HCT116 (cell line): ENCODE measurements around the gene CEP112. TPM values are rescaled to one million over a fixed set of nuclear protein-coding genes. Genes with fewer than 3 reads are reported as not detected.

Experiments
- ATAC-seq: fragments of 200-7000 bp; cut with Tn5 transposase; 2 replicates; pipeline ENCODE4 v1.9.1; 2020; ENCODE audit warnings: mild to moderate bottlenecking, moderate library complexity
- BruUV-seq: library from RNA; stranded (reverse); fragments of 400-500 nt; replicated peaks from 2 replicates; lab custom pipeline; 2021; lab: Mats Ljungman, UMichigan
- CTCF ChIA-PET: fragments of 300-600 bp; sonication (Branson Sonifier 250); formaldehyde crosslinking; loops from one replicate; lab custom pipeline; 2021; ENCODE audit warnings: antibody characterized with exemption; lab: Charles Lee
- POLR2A ChIA-PET: fragments of 300-600, 350-600 bp; sonication (Branson Sonifier 250); formaldehyde crosslinking; loops from one replicate; lab custom pipeline; 2021; ENCODE audit warnings: antibody characterized with exemption; lab: Charles Lee
- RAD21 ChIA-PET, 2 experiments: fragments of 300-600 bp; sonication (Branson Sonifier 250); formaldehyde crosslinking; loops; one replicate each; lab custom pipeline; 2023; ENCODE audit warnings: low total read pairs in 2 of 2; ENCODE audit not compliant: uncharacterized antibody in 2 of 2, unreplicated experiment in 2 of 2, low non-redundant PET in 1 of 2; lab: Charles Lee
- DNase-seq: peaks from one replicate; pipeline ENCODE4 v3.0.0-alpha.2; 2010; ENCODE audit warnings: low read depth, low spot score
- H2AFZ ChIP-seq: fragments of 200-600 bp; shearing (Covaris generic), sonication (generic); 2 replicates; pipeline ENCODE4 v1.6.1; 2017; ENCODE audit warnings: low read depth, mixed run types, mixed read lengths, antibody characterized with exemption, low read length; ENCODE audit not compliant: poor library complexity, severe bottlenecking
- H3K27ac ChIP-seq: 2 replicates; pipeline ENCODE4 v1.5.1; 2012; ENCODE audit warnings: low read depth, low read length
- H3K27me3 ChIP-seq: fragments of 200-600 bp; sonication (generic); 2 replicates; pipeline ENCODE4 v1.6.1; 2016; ENCODE audit warnings: mixed run types, low read length, mixed read lengths; ENCODE audit not compliant: insufficient read depth
- H3K36me3 ChIP-seq, 2 experiments: fragments of 200-500 bp in 1 of 2; fragments of 200-600 bp in 1 of 2; sonication (Bioruptor generic) in 1 of 2; sonication (generic) in 1 of 2; 2 replicates each; pipeline versions ENCODE4 v1.5.1 to v1.6.1; 2014 to 2016; ENCODE audit warnings: low read length in 2 of 2, inconsistent platforms in 1 of 2, mixed read lengths in 1 of 2, mixed run types in 1 of 2; ENCODE audit not compliant: insufficient read depth in 2 of 2, control insufficient read depth in 1 of 2
- H3K4me1 ChIP-seq, 2 experiments: fragments of 200-600 bp in 1 of 2; sonication (generic) in 1 of 2; 2 replicates each; pipeline versions ENCODE4 v1.5.1 to v1.6.1; 2012 to 2017; ENCODE audit warnings: low read length in 2 of 2, inconsistent platforms in 1 of 2, mild to moderate bottlenecking in 1 of 2, mixed read lengths in 1 of 2, mixed run types in 1 of 2, moderate library complexity in 1 of 2; ENCODE audit not compliant: insufficient read depth in 2 of 2, control insufficient read depth in 1 of 2
- H3K4me2 ChIP-seq: fragments of 200-600 bp; sonication (generic); 2 replicates; pipeline ENCODE4 v1.6.1; 2017; ENCODE audit warnings: mixed run types, low read length, mixed read lengths
- H3K4me3 ChIP-seq, 2 experiments: fragments of 200-600 bp in 1 of 2; sonication (generic) in 1 of 2; replicated peaks in 1 of 2; 2 replicates each; pipeline ENCODE4 v1.5.1; 2011 to 2016; ENCODE audit warnings: low read length in 2 of 2, control low read depth in 1 of 2, low read depth in 1 of 2, mild to moderate bottlenecking in 1 of 2, mixed read lengths in 1 of 2, mixed run types in 1 of 2
- H3K79me2 ChIP-seq: fragments of 200-600 bp; sonication (generic); 2 replicates; pipeline ENCODE4 v1.6.1; 2017; ENCODE audit warnings: mild to moderate bottlenecking, mixed run types, low read length, moderate library complexity, mixed read lengths; ENCODE audit not compliant: insufficient read depth
- H3K9ac ChIP-seq: fragments of 200-600 bp; sonication (generic); 2 replicates; pipeline ENCODE4 v1.6.1; 2016; ENCODE audit warnings: low read length, mixed read lengths
- H3K9me2 ChIP-seq: fragments of 200-600 bp; sonication (generic), shearing (Covaris generic); 2 replicates; pipeline ENCODE4 v1.6.1; 2017; ENCODE audit warnings: mixed run types, mild to moderate bottlenecking, moderate library complexity; ENCODE audit not compliant: insufficient read depth
- H3K9me3 ChIP-seq, 2 experiments: fragments of 200-500 bp in 1 of 2; fragments of 200-600 bp in 1 of 2; sonication (Bioruptor generic) in 1 of 2; sonication (generic) in 1 of 2; 2 replicates each; pipeline ENCODE4 v1.6.1; 2014 to 2017; ENCODE audit warnings: low read length in 2 of 2, mixed read lengths in 2 of 2, inconsistent platforms in 1 of 2, low read depth in 1 of 2, mild to moderate bottlenecking in 1 of 2, mixed run types in 1 of 2, moderate library complexity in 1 of 2; ENCODE audit not compliant: control insufficient read depth in 1 of 2, insufficient read depth in 1 of 2
- H4K20me1 ChIP-seq: fragments of 200-600 bp; sonication (generic), shearing (Covaris generic); 2 replicates; pipeline ENCODE4 v1.6.1; 2017; ENCODE audit warnings: mixed run types, mild to moderate bottlenecking, moderate library complexity; ENCODE audit not compliant: insufficient read depth
- EZH2phosphoT487 ChIP-seq: fragments of 200-600 bp; IDR thresholded peaks from 2 replicates; pipeline ENCODE4 v1.6.1; 2018; ENCODE audit warnings: antibody characterized with exemption, borderline replicate concordance
- MAX ChIP-seq: IDR thresholded peaks from 2 replicates; pipeline ENCODE4 v1.6.1; 2012
- RAD21 ChIP-seq: IDR thresholded peaks from 2 replicates; pipeline ENCODE4 v1.6.1; 2012; ENCODE audit warnings: low read depth, mild to moderate bottlenecking
- REST ChIP-seq: IDR thresholded peaks from 2 replicates; pipeline ENCODE4 v1.6.1; 2012; ENCODE audit warnings: low read depth
- ZFX ChIP-seq: fragments of 450-650 bp; IDR thresholded peaks from 2 replicates; pipeline ENCODE4 v1.6.1; 2017
- intact Hi-C: fragments of 100-400 bp; cut with micrococcal nuclease; formaldehyde crosslinking; loops from 2 replicates; pipeline ENCODE4 v1.10.0; 2022
- total RNA-seq: library from RNA; stranded (reverse); gene quantifications from one replicate; pipeline ENCODE4 v1.2.1, GENCODE V29; 2021; ENCODE audit not compliant: unreplicated experiment

CEP112 gene
- total RNA-seq, 1 experiment from 2014 or later = 10.9 TPM

GRCh38 chr17:66016231-66016630, 175.7 kb downstream of the CEP112 start:
- no peaks in the 10 kb centered on the region for H3K9me2 ChIP-seq

More at GRCh38 chr17:66016231-66016630, 175.7 kb downstream of the CEP112 start:
- ChIA-PET RAD21 (no interaction called here), CTCF (no interaction called here), POLR2A (no interaction called here)
- no peak overlapping the region for H3K9ac ChIP-seq
- intact Hi-C loops = no loop called here
- no peak overlapping the region for H3K4me2 ChIP-seq
- no peak overlapping the region for H2AFZ ChIP-seq
- DNase-seq (no peak), ATAC-seq (no peak)
- H3K9me3 ChIP-seq = no peaks in the 10 kb centered on the region
- no peak overlapping the region for H3K4me3 ChIP-seq
- H3K27me3 ChIP-seq = no peaks in the 10 kb centered on the region
- no peaks in the 10 kb centered on the region for H3K79me2 ChIP-seq
- no peak overlapping the region for H3K27ac ChIP-seq
- H4K20me1 ChIP-seq = no peaks in the 10 kb centered on the region
- TF ChIP-seq EZH2phosphoT487 (no peak), ZFX (no peak), RAD21 (no peak), REST (no peak), MAX (no peak)
- H3K36me3 ChIP-seq = no peaks in the 10 kb centered on the region
- H3K4me1 ChIP-seq = no peaks in the 10 kb centered on the region
- no TSS peak for BruUV-seq
